ENCODE results near the gene ING4.

Gene ING4

GRCh38 chr12:6632026-6632983 is 30.6 kb downstream of the ING4 start:
- DNase-seq: peak; percentile 42

- DNase-seq: no peak
These were observed 31.4 kb downstream of the ING4 start for GRCh38 chr12:6631549-6631961.

- DNase-seq: no peak
These were observed 32.2 kb downstream of the ING4 start for GRCh38 chr12:6630736-6631135.

GRCh38 chr12:6627616-6628015 is 35.3 kb downstream of the ING4 start:
- peak; percentile 45 for DNase-seq

GRCh38 chr12:6626654-6627283 is 36.1 kb downstream of the ING4 start:
- DNase-seq: no peak

- DNase-seq: no peak
These were observed 42.0 kb downstream of the ING4 start for GRCh38 chr12:6620885-6621274.

- DNase-seq: no peak
These were observed 42.6 kb downstream of the ING4 start for GRCh38 chr12:6620137-6620884.

- DNase-seq: no peak
These were observed 44.3 kb downstream of the ING4 start for GRCh38 chr12:6618483-6619225.

GRCh38 chr12:6615802-6616201 is 47.1 kb downstream of the ING4 start:
- no peak for DNase-seq

GRCh38 chr12:6614513-6615172 is 48.3 kb downstream of the ING4 start:
- DNase-seq: no peak

- DNase-seq: no peak
These were observed 49.0 kb downstream of the ING4 start for GRCh38 chr12:6613776-6614512.

GRCh38 chr12:6613015-6613775 is 49.7 kb downstream of the ING4 start:
- no peak for DNase-seq

GRCh38 chr12:6612652-6613014 is 50.3 kb downstream of the ING4 start:
- DNase-seq: no peak

GRCh38 chr12:6612247-6612646 is 50.7 kb downstream of the ING4 start:
- peak; percentile 23 for DNase-seq

- peak; percentile 22 for DNase-seq
These were observed 54.2 kb downstream of the ING4 start for GRCh38 chr12:6608592-6609281.

GRCh38 chr12:6607751-6608591 is 54.9 kb downstream of the ING4 start:
- DNase-seq: peak; percentile 58

- DNase-seq: peak; percentile 60
These were observed 56.4 kb downstream of the ING4 start for GRCh38 chr12:6606331-6607131.
